ENCODE data around the gene AKAP8L.
A peak's percentile ranks its signal among the peaks of the same experiment; 100 is the strongest.

The AKAP8L gene

GRCh38 chr19:15461694-15462093, 42.9 kb upstream of the AKAP8L start:
- H3K4me3 ChIP-seq (ENCODE audit: control insufficient read depth, low read depth, low read length) = no peak overlapping the region
- TF ChIP-seq CTCF (conservative IDR thresholded peaks at IDR 0.05; ENCODE audit: control insufficient read depth, insufficient read depth, low read depth, low read length) = no peak
- no peak for DNase-seq (ENCODE audit: low read depth)

- TF ChIP-seq CTCF (conservative IDR thresholded peaks at IDR 0.05; ENCODE audit: control insufficient read depth, insufficient read depth, low read depth, low read length) = no peak
- H3K4me3 ChIP-seq (ENCODE audit: control insufficient read depth, low read depth, low read length) = no peak overlapping the region
- no peak for DNase-seq (ENCODE audit: low read depth)
Observed at GRCh38 chr19:15457701-15458484, 39.1 kb upstream of the AKAP8L start.

- no peak overlapping the region for H3K4me3 ChIP-seq (ENCODE audit: control insufficient read depth, low read depth, low read length)
- TF ChIP-seq CTCF (conservative IDR thresholded peaks at IDR 0.05; ENCODE audit: control insufficient read depth, insufficient read depth, low read depth, low read length) = no peak
- DNase-seq (ENCODE audit: low read depth) = no peak
Observed at GRCh38 chr19:15456871-15457700, 38.3 kb upstream of the AKAP8L start.

GRCh38 chr19:15456441-15456840, 37.7 kb upstream of the AKAP8L start:
- TF ChIP-seq CTCF (conservative IDR thresholded peaks at IDR 0.05; ENCODE audit: control insufficient read depth, insufficient read depth, low read depth, low read length) = no peak
- H3K4me3 ChIP-seq (ENCODE audit: control insufficient read depth, low read depth, low read length) = no peak overlapping the region
- no peak for DNase-seq (ENCODE audit: low read depth)

GRCh38 chr19:15455996-15456395, 37.2 kb upstream of the AKAP8L start:
- no peak overlapping the region for H3K4me3 ChIP-seq (ENCODE audit: control insufficient read depth, low read depth, low read length)
- TF ChIP-seq CTCF (conservative IDR thresholded peaks at IDR 0.05; ENCODE audit: control insufficient read depth, insufficient read depth, low read depth, low read length) = no peak
- DNase-seq (ENCODE audit: low read depth) = no peak

GRCh38 chr19:15453906-15454860, 35.4 kb upstream of the AKAP8L start:
- peak; percentile 23 for TF ChIP-seq CTCF (conservative IDR thresholded peaks at IDR 0.05; ENCODE audit: control insufficient read depth, insufficient read depth, low read depth, low read length)
- no peak for DNase-seq (ENCODE audit: low read depth)
- H3K4me3 ChIP-seq (ENCODE audit: control insufficient read depth, low read depth, low read length) = no peak overlapping the region
